ENCODE measurements around the gene PLEKHA7.
"Not testable (repeated sequence)": the region's sequence is repeated elsewhere in the genome, so short reads cannot be mapped to it uniquely, and the experiment has no call there.

PLEKHA7 gene

DNA sequence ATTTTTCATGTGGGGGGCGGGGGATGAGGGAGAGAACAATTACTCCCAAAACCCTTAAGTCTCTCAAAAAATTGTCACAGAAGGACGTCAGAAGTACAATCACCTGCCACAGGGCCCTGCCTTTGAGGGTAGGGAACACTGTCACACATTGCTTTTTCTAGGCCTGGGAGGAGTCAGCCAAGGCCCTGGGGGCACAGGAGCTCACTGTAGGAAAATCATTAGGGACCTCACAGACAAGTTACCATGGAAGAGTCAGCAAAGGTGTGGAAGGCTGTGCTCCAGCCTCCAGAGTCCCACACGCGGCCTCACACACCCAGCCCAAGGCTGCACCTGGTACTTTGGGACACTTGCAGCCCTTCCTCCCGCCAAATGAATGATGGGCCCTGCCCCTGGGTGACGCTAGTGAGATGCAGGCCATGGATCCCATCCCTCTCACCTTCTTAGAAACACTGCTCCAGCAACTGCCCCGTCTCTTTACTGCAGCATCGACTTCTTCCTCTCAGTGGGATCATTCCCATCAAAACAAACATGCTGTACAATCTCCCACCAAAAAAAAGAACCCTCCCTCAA lies 3.3 kb downstream of the PLEKHA7 start:
- no peak for DNase-seq

GRCh38 chr11:17008099-17008498 lies 6.1 kb downstream of the PLEKHA7 start:
- DNase-seq, result no peak

DNA sequence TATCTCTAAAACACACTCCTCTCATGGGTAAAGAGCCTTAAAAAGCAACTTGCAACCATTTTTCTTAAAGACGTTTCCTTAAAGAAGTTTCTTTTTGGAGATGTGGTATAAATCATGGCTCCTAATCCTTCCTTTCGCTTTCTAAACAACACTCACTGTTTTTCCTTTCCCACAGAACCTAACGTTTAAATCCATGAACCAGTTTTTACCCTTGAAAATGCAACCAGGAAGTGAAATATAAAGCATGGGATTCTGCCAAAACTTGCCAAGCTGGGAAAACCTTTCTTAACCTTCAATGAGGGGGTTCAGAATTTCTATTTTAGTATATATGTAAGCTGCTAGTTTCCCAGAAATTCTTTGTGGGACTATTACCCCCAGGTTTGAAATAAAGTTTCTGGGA lies 8.6 kb downstream of the PLEKHA7 start:
- DNase-seq, result no peak

DNA sequence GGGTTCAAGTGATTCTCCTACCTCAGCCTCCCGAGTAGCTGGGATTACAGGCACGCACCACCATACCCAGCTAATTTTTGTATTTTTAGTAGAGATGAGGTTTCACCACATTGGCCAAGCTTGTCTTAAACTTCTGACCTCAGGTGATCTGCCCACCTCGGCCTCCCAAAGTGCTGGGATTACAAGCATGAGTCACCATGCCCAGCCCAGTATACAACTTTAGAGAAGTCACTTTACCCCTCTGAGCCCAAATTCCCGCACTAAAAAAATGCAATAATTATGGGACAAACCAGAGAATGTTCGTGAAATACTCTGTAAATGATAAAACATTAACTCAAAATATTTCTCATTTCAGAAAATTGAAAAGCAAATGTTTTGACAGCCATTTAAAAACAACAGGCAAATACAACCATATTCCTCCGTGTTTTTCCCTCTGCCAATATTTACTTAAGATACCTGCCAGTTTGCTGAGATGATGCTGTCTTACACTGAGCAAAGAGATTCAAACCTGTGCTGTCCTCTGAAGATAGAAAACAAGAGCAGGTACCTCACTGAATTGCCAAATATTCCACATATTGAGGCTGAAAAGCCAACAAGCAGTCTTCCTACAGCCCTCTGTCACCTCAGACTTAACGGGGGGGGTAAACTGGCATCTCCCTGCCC lies 9.6 kb downstream of the PLEKHA7 start:
- DNase-seq, result no peak

DNA sequence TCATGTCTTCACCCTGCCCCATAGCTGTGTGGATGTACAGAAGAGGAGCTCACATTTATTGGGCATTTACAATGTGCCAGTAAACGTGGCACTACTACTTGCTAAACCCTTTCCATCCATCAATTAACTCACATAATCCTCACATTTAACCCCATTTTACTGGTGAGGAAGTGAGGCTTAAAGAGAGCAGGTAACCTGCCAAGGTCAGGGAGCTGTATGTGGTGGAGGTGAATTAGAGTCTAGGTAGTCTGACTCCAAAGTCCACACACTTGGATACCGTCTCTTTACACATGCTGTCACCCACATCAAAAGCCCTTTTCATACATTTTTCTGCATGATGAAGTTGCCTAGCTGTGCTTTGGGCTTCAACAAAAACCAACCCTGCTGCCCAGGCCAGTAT lies 10.8 kb downstream of the PLEKHA7 start:
- no peak for DNase-seq

GRCh38 chr11:17002543-17002942 lies 11.7 kb downstream of the PLEKHA7 start:
- DNase-seq, result no peak

GRCh38 chr11:17001806-17002205 lies 12.4 kb downstream of the PLEKHA7 start:
- no peak for DNase-seq

GRCh38 chr11:17000987-17001386 lies 13.2 kb downstream of the PLEKHA7 start:
- no peak for DNase-seq

DNA sequence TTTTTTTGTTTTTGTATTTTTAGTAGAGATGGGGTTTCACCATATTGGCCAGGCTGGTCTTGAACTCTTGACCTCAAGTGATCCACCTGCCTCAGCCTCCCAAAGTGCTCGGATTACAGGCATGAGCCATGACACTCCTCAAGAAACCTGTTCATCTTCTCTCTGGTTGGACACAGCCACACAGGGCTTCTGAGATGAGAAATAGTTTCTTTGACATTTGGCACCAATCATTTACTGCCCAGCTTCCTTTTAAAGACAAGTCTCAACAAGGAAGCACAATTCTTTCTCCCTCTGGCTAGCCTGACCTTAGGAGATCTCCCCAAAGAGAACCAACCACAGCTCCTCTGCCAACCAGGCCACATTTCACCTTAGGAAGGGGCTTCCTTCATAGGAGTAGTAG lies 14.0 kb downstream of the PLEKHA7 start:
- not testable (repeated sequence) for DNase-seq

DNA sequence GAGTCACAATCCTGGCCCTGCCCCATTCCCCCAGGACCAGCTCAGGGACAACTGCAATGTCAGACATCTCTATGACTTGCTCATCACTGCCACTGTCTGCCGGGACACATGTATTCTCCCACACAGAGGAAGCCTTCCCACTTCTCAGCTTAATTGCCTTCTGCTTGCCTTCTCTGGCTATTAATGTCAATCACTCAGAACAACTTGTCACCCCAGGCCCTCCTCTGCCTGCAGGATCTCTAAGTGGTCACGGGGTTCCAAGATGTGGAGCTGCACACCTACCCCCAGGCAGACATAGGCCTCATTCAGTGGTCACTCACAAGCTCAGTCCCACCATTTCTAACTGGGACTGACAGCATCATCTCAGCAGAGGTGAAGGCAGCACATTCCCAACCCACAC lies 15.1 kb downstream of the PLEKHA7 start:
- no peak for DNase-seq

DNA sequence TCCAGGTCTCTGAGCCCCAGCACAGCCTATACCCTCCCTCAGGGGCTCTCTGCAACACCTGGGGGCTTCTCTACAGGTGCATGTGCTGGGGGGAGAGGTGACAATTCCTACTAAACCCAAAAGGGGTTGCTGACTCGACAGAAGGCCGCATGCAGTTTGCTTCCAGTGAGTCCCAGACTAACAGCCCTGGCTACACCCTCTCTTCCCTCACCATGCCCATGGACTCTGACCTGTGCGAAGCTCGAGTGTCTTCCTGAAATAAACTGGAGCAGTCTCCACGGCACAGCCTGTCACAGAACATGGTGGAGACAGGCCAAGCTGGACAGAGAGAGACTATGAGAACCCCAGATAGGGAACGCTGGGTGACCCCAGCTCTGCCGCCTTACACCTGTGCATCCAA lies 16.6 kb downstream of the PLEKHA7 start:
- DNase-seq, result no peak

- no peak for DNase-seq
Measured at GRCh38 chr11:16993495-16993894, 20.7 kb downstream of the PLEKHA7 start.

DNA sequence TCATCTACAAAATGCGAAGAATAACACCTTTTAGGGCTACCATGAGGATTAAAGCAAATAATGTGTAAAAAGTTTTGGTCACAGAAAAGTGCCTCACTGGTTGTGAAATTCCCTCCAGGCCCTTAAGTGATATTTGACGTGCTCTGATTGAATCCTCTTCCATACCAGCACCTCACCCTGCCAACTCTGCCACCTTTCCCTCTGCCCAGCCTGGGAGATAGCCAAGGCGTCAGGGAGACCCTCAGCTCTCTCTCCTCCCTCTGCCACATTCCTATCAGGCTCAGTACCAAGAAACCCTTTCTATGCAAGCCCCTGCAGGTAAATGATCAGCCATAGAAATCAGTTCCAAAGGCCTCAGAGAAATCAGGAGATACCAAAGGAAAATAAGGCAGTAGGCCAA lies 21.4 kb downstream of the PLEKHA7 start:
- no peak for DNase-seq

GRCh38 chr11:16989554-16989953 lies 24.7 kb downstream of the PLEKHA7 start:
- no peak for DNase-seq

DNA sequence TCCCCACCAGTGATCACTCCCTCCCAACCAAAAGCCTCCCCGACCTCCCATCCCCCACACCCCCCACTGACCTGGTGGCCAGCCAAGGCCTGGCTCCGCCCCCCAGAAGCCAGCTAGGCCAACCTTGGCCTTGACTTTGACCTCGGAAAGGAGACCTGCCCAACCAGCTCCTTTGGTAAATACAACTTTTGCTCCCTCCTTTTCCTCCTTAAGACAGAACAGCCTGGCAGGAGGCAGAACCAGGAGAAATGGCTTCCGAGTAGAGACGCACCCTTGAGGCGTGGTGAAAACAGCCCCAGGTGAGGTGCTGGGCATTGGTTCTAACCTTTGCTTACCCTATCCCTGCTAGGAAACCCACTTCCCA lies 27.0 kb downstream of the PLEKHA7 start:
- no peak for DNase-seq

GRCh38 chr11:16986434-16987204 lies 27.6 kb downstream of the PLEKHA7 start:
- DNase-seq, result peak; percentile 12 to 22

DNA sequence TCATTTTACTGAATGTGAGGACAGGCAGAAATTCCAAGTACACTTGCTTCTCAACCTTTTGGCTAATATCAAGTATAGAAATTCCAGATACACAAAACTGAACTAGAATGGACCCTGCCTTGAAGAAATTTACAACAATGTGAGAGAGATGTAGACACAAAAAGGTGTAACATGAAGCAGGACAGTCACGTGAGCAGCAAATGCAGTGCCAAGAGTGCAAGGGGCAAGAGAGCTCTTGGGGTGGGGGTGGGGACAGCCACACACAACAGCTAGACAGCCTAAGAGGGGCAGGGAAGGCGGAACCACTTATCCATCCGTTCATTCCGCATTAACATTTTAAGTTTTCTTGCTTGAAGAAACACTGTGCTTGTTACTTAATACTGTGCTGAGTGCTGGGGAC lies 28.9 kb downstream of the PLEKHA7 start:
- DNase-seq, result no peak

DNA sequence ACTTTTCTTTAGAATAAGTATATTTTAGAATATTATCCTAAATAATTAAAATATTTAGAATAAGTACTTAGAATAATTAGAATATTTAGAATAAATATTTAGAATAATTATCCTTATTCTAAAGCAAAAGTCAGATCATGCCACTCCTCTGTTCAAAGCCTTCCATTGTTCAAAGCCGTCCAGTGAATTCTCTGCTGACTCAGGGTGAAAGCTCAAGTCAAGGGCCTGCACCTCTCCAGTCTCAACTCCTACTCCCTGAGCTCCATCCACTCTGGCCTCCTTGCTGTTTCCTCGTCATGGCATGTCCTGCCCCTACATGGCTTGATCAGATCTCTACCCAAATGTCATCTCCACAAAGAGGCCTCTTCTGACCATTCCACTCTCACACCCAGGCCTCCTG lies 30.0 kb downstream of the PLEKHA7 start:
- DNase-seq, result no peak

DNA sequence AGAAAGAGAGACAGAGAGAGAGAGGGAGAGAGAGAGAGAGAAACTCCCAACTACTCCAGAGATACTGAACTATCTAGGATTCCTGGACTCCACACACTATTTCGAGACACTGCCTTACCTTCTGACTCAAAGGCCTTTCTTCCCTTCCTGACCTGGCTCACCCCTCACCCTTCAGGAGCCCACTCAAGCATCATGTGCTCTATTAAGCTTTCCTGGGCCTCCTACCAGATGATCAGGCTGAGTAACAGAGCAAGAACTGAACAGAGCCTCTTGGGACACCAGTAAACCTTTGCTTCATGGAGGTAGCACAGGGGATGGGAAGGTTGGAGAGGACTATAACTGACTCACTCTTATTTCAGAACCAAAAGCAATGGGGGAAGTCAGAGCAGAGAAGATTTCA lies 31.4 kb downstream of the PLEKHA7 start:
- DNase-seq, result no peak

DNA sequence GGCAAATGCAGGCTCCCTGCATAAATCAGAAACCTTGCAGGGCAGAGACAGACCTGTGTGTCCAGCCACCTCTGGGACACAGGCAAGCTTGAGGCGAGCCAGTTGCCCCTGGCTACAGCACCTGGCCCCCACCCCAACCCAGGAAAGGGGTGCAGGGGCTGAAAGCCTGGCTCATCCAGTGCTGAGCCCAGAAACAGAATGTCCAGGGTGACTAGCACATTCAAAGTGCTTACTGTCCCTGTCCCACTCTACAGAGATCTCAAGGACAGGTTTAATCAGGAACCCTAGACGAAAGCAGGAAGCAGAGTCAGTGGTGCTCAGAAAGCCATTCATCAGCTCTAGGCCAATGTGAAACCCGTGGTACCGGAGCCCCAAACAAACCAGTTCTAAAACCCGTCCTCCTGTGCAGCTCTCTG lies 31.9 kb downstream of the PLEKHA7 start:
- DNase-seq, result no peak

DNA sequence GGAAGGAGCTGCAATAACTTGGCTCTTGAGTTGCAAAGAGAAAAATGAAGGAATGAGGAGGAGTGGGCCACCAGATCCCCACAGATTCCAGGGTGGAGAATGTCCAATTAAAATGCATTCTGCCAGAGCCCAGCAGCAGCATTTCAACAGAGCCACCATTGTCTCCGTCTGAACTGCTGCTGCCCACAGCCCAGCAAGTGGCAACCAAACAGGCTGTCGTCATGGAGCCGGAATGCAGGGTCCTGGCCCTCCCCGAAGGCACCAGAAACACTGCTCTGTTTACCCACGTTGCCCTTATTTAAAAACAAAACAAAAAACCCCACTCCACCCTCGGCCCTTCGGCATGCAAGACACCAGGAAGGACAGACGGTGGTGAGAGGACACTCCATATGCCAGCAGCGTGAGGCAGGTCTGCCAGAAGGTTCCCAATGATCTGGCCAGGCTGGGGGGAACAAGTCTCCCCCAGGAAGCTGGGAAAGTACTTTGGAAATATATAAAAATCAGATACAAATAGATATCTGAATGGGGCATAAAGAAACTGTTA lies 32.5 kb downstream of the PLEKHA7 start:
- no peak for DNase-seq

- no peak for DNase-seq
Measured at GRCh38 chr11:16979703-16980622, 34.3 kb downstream of the PLEKHA7 start.

GRCh38 chr11:16977994-16978315 lies 36.3 kb downstream of the PLEKHA7 start:
- DNase-seq, result no peak

Data from activated CD4-positive, alpha-beta T cell treated with anti-CD3 and anti-CD28 coated beads for 4 hours (primary cell).